HEK293T (cell line): ENCODE results near the gene ARHGAP42.

Source experiments
- CTCF ChIA-PET: fragments of 350-600 bp; formaldehyde crosslinking; extraction: SDS; loops from one replicate; lab custom pipeline; 2021; ENCODE audit warnings: antibody characterized with exemption, inconsistent platforms; lab: Yijun Ruan, JAX
- POLR2A ChIA-PET: fragments of 350-600 bp; formaldehyde crosslinking; extraction: SDS; loops from one replicate; lab custom pipeline; 2020; ENCODE audit warnings: antibody characterized with exemption, inconsistent platforms; lab: Yijun Ruan, JAX
- DNase-seq: peaks from one replicate; pipeline ENCODE4 v3.0.0; 2012; ENCODE audit warnings: mixed read lengths; ENCODE audit errors: extremely low spot score
- ARNT ChIP-seq: fragments of 450-650 bp; IDR thresholded peaks from 2 replicates; pipeline ENCODE4 v1.6.1; 2017; ENCODE audit warnings: mild to moderate bottlenecking
- BHLHE40 ChIP-seq: fragments of 450-650 bp; IDR thresholded peaks from 2 replicates; pipeline ENCODE4 v1.6.1; 2016; ENCODE audit warnings: mild to moderate bottlenecking, moderate library complexity, borderline replicate concordance
- CTBP1 ChIP-seq: fragments of 450-650 bp; IDR thresholded peaks from 2 replicates; pipeline ENCODE4 v1.6.1; 2016; ENCODE audit warnings: borderline replicate concordance
- ELF4 ChIP-seq: fragments of 450-650 bp; IDR thresholded peaks from 2 replicates; pipeline ENCODE4 v1.6.1; 2017; ENCODE audit warnings: antibody characterized with exemption
- FOXA1 ChIP-seq: fragments of 450-650 bp; IDR thresholded peaks from 2 replicates; pipeline ENCODE4 v1.6.1; 2016; ENCODE audit warnings: mild to moderate bottlenecking
- FOXK2 ChIP-seq: fragments of 450-650 bp; IDR thresholded peaks from 2 replicates; pipeline ENCODE4 v1.6.1; 2016; ENCODE audit warnings: mild to moderate bottlenecking
- FOXM1 ChIP-seq: fragments of 450-650 bp; IDR thresholded peaks from 2 replicates; pipeline ENCODE4 v1.6.1; 2017; ENCODE audit warnings: mild to moderate bottlenecking, borderline replicate concordance
- HDGF ChIP-seq: fragments of 450-650 bp; IDR thresholded peaks from 2 replicates; pipeline ENCODE4 v1.6.1; 2017; ENCODE audit warnings: antibody characterized with exemption, borderline replicate concordance
- L3MBTL2 ChIP-seq: fragments of 450-650 bp; conservative IDR thresholded peaks from 2 replicates; pipeline ENCODE4 v1.6.1; 2016; ENCODE audit warnings: mild to moderate bottlenecking
- LEF1 ChIP-seq: fragments of 450-650 bp; IDR thresholded peaks from 2 replicates; pipeline ENCODE4 v1.6.1; 2017; ENCODE audit warnings: mild to moderate bottlenecking, borderline replicate concordance
- NFRKB ChIP-seq: fragments of 450-650 bp; IDR thresholded peaks from 2 replicates; pipeline ENCODE4 v1.6.1; 2016; ENCODE audit warnings: mild to moderate bottlenecking, moderate library complexity
- PKNOX1 ChIP-seq: fragments of 450-650 bp; IDR thresholded peaks from 2 replicates; pipeline ENCODE4 v1.6.1; 2016
- SP1 ChIP-seq: fragments of 450-650 bp; IDR thresholded peaks from 2 replicates; pipeline ENCODE4 v1.6.1; 2017
- SUZ12 ChIP-seq: fragments of 450-650 bp; IDR thresholded peaks from 2 replicates; pipeline ENCODE4 v1.6.1; 2016; ENCODE audit warnings: mild to moderate bottlenecking
- TARDBP ChIP-seq: fragments of 450-650 bp; IDR thresholded peaks from 2 replicates; pipeline ENCODE4 v1.6.1; 2016
- ZNF384 ChIP-seq: fragments of 450-650 bp; IDR thresholded peaks from 2 replicates; pipeline ENCODE4 v1.6.1; 2016

ARHGAP42 gene

GRCh38 chr11:100726680-100727079 lies 39.6 kb downstream of the ARHGAP42 start:
- TF ChIP-seq ZNF384 (no peak), SP1 (no peak), ARNT (no peak), L3MBTL2 (no peak), PKNOX1 (no peak), SUZ12 (no peak), LEF1 (no peak), NFRKB (no peak), ELF4 (no peak), CTBP1 (no peak), BHLHE40 (no peak), HDGF (no peak), FOXA1 (no peak), TARDBP (no peak), FOXK2 (no peak), FOXM1 (no peak)
- ChIA-PET POLR2A (no interaction called here), CTCF (no interaction called here)
- DNase-seq = no peak

DNA sequence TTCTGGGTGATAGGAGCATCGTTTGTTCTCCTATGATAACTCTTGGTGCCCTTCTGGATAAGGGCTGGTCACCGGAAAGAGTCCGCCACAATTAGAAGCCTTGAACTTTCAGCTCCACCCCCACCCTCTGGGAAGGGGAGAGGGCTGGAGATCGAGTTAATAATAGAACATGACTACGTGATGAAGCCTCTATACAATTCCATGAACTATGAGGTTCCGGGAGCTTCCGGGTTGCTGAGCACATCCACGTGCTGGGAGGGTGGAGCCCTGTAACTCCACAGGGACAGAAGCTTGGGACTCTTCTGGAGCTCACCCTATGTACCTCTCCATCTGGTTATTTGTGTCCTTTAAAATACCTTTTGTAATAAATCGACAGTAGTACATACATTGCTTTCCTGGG lies 40.3 kb downstream of the ARHGAP42 start:
- no peak for TF ChIP-seq LEF1
- TF ChIP-seq NFRKB = no peak
- no peak for TF ChIP-seq HDGF
- TF ChIP-seq ELF4 = no peak
- TF ChIP-seq BHLHE40 = no peak
- no peak for TF ChIP-seq PKNOX1
- no peak for TF ChIP-seq L3MBTL2
- TF ChIP-seq TARDBP = no peak
- no peak for TF ChIP-seq CTBP1
- no peak for TF ChIP-seq FOXA1
- TF ChIP-seq SP1 = no peak
- TF ChIP-seq FOXK2 = no peak
- ChIA-PET CTCF (no interaction called here), POLR2A (no interaction called here)
- no peak for DNase-seq

DNA sequence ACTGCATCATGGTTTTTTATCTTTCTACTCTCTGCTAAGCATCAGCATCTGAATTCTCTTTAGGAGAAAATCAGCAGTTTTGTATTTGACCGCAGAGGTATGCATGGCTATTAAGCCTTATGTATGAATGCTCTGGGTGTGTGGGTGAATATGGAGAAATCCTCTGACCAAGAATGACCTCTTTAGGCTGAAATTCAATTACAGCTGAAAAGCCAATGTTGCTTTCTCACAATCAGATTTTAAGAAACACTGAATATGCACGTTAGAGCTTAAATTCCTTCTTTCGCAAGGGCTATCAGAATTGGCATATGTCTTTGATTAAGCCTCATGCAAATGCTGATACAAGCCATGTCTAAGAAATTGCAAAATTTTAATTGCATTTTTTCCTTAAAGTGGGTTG lies 43.2 kb downstream of the ARHGAP42 start:
- TF ChIP-seq ELF4 (no peak), SP1 (no peak), SUZ12 (no peak), FOXA1 (no peak), FOXK2 (no peak), TARDBP (no peak), NFRKB (no peak), L3MBTL2 (no peak), BHLHE40 (no peak), CTBP1 (no peak)
- POLR2A ChIA-PET = no interaction called here
- no peak for DNase-seq
- CTCF ChIA-PET = no interaction called here

GRCh38 chr11:100731471-100731870 lies 44.4 kb downstream of the ARHGAP42 start:
- DNase-seq = no peak
- no peak for TF ChIP-seq ZNF384
- no peak for TF ChIP-seq TARDBP
- no peak for TF ChIP-seq FOXM1
- no peak for TF ChIP-seq CTBP1
- no peak for TF ChIP-seq ELF4
- TF ChIP-seq FOXK2 = no peak
- TF ChIP-seq HDGF = no peak
- TF ChIP-seq PKNOX1 = no peak
- no peak for TF ChIP-seq NFRKB
- POLR2A ChIA-PET = no interaction called here
- CTCF ChIA-PET = interaction anchor here (1.1 kb wide), 1 partner anchor 43 kb away, joined by 3 read pairs; no protein-coding TSS in a partner anchor

DNA sequence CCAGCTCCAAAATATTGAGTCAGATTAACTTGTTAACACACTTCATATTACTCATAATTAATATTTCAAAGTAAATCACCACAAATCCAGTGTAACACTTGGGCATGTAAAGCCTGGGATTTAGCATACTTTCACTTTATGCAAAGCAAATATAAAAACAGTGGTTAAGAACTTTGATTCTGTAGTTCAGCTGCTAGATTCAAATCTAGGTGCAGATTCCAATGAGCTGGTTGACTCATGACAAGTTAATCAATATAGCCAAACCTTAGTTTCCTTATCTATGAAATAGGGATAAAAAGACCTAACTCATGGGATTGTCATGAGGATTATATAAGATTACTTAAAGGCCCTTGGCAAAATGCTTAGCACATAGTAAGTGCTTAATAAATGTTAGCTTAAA lies 45.9 kb downstream of the ARHGAP42 start:
- TF ChIP-seq CTBP1 (no peak), ELF4 (no peak), L3MBTL2 (no peak), FOXM1 (no peak), SUZ12 (no peak), FOXK2 (no peak), ZNF384 (no peak), ARNT (no peak), PKNOX1 (no peak), BHLHE40 (no peak), NFRKB (no peak), LEF1 (no peak), FOXA1 (no peak), SP1 (no peak), TARDBP (no peak), HDGF (no peak)
- CTCF ChIA-PET = no interaction called here
- POLR2A ChIA-PET = no interaction called here
- DNase-seq = no peak
